CD14-positive monocyte (primary cell): ENCODE data around the gene AQP12A. TPM values are rescaled to one million over a fixed set of nuclear protein-coding genes. Genes with fewer than 3 reads are reported as not detected.

ENCODE experiments used
- DNase-seq, 3 donors: peaks; one replicate each; pipeline ENCODE4 v3.0.0-alpha.2; 2011 to 2022
- H2AFZ ChIP-seq: 2 replicates; pipeline ENCODE4 v1.6.0; 2012; ENCODE audit warnings: mild to moderate bottlenecking, low read depth, low read length, inconsistent platforms; ENCODE audit not compliant: insufficient read depth, poor library complexity, severe bottlenecking
- H3K27ac ChIP-seq, 2 donors: 1 replicate in 1 of 2; 2 replicates in 1 of 2; pipeline ENCODE4 v1.5.1; 2012 to 2013; ENCODE audit warnings: low read length in 2 of 2, control low read depth in 1 of 2, inconsistent platforms in 1 of 2, low read depth in 1 of 2, mild to moderate bottlenecking in 1 of 2
- H3K27me3 ChIP-seq, 2 donors: one replicate each; pipeline versions ENCODE4 v1.6.0 to v1.6.1; 2011 to 2013; ENCODE audit warnings: low read length in 2 of 2; ENCODE audit not compliant: control insufficient read depth in 2 of 2, insufficient read depth in 2 of 2
- H3K36me3 ChIP-seq, 2 donors: replicated peaks in 1 of 2; 1 replicate in 1 of 2; 2 replicates in 1 of 2; pipeline versions ENCODE4 v1.5.1 to v1.6.1; 2012 to 2013; ENCODE audit warnings: low read length in 2 of 2, control low read depth in 1 of 2, inconsistent platforms in 1 of 2, mild to moderate bottlenecking in 1 of 2; ENCODE audit not compliant: insufficient read depth in 2 of 2, control insufficient read depth in 1 of 2
- H3K4me1 ChIP-seq, 2 donors: 1 replicate in 1 of 2; 2 replicates in 1 of 2; pipeline versions ENCODE4 v1.5.1 to v1.6.1; 2012 to 2013; ENCODE audit warnings: low read length in 2 of 2, control low read depth in 1 of 2, inconsistent platforms in 1 of 2, mild to moderate bottlenecking in 1 of 2, moderate library complexity in 1 of 2; ENCODE audit not compliant: insufficient read depth in 2 of 2, control insufficient read depth in 1 of 2
- H3K4me2 ChIP-seq: replicated peaks from 2 replicates; pipeline ENCODE3; 2012; ENCODE audit warnings: low read length, moderate library complexity, mild to moderate bottlenecking; ENCODE audit not compliant: poor library complexity, severe bottlenecking; ENCODE audit errors: extremely low read depth
- H3K4me3 ChIP-seq, 3 experiments: fragments of 200-600 bp in 1 of 3; sonication (generic) in 1 of 3; replicated peaks in 1 of 3; 1 replicate in 2 of 3; 2 replicates in 1 of 3; pipeline ENCODE4 v1.5.1; 2011 to 2013; ENCODE audit warnings: low read length in 3 of 3, mild to moderate bottlenecking in 3 of 3, control low read depth in 2 of 3, low read depth in 2 of 3, inconsistent platforms in 1 of 3, moderate library complexity in 1 of 3
- H3K79me2 ChIP-seq: 2 replicates; pipeline ENCODE4 v1.6.0; 2012; ENCODE audit warnings: mild to moderate bottlenecking, control low read depth, inconsistent platforms, low read length, moderate library complexity; ENCODE audit not compliant: insufficient read depth
- H3K9ac ChIP-seq: 2 replicates; pipeline ENCODE4 v1.6.0; 2017; ENCODE audit warnings: low read length, mild to moderate bottlenecking; ENCODE audit not compliant: insufficient read depth, poor library complexity, severe bottlenecking
- H3K9me3 ChIP-seq, 2 donors: replicated peaks in 1 of 2; 1 replicate in 1 of 2; 2 replicates in 1 of 2; pipeline versions ENCODE4 v1.5.1 to v1.6.1; 2012 to 2013; ENCODE audit warnings: low read length in 2 of 2, control low read depth in 1 of 2; ENCODE audit not compliant: control insufficient read depth in 1 of 2, insufficient read depth in 1 of 2
- H4K20me1 ChIP-seq: 2 replicates; pipeline ENCODE4 v1.6.0; 2012; ENCODE audit warnings: mild to moderate bottlenecking, low read length, control low read depth, moderate library complexity; ENCODE audit not compliant: insufficient read depth
- H3K27ac Mint-ChIP-seq, 7 donors: one replicate each; pipeline ENCODE4 v1.8.0; 2020; ENCODE audit warnings: mild to moderate bottlenecking in 7 of 7, mixed read lengths in 7 of 7, moderate library complexity in 6 of 7, inconsistent platforms in 2 of 7
- H3K27me3 Mint-ChIP-seq, 3 donors: one replicate each; pipeline ENCODE4 v1.8.0; 2021 to 2022; ENCODE audit warnings: low read depth in 3 of 3, mild to moderate bottlenecking in 3 of 3, mixed read lengths in 3 of 3, moderate library complexity in 3 of 3, inconsistent platforms in 1 of 3
- H3K36me3 Mint-ChIP-seq, 2 donors: one replicate each; pipeline ENCODE4 v1.8.0; 2020; ENCODE audit warnings: mixed read lengths in 2 of 2, inconsistent platforms in 1 of 2, mild to moderate bottlenecking in 1 of 2
- H3K4me1 Mint-ChIP-seq: one replicate; pipeline ENCODE4 v1.8.0; 2020; ENCODE audit warnings: mild to moderate bottlenecking, mixed read lengths
- H3K4me3 Mint-ChIP-seq, 2 donors: one replicate each; pipeline ENCODE4 v1.8.0; 2020; ENCODE audit warnings: mild to moderate bottlenecking in 2 of 2, mixed read lengths in 2 of 2, moderate library complexity in 1 of 2
- H3K9me3 Mint-ChIP-seq, 7 donors: one replicate each; pipeline ENCODE4 v1.8.0; 2020 to 2022; ENCODE audit warnings: mixed read lengths in 7 of 7, mild to moderate bottlenecking in 6 of 7, moderate library complexity in 6 of 7, inconsistent platforms in 2 of 7
- CTCF ChIP-seq: fragments of 200-600 bp; IDR thresholded peaks from one replicate; pipeline ENCODE4 v1.8.0; 2022; ENCODE audit warnings: antibody characterized with exemption, mild to moderate bottlenecking
- WGBS: methylation state at CpG from one replicate; pipeline ENCODE4 v1.1.5; 2013; ENCODE audit warnings: missing lambda C conversion rate; ENCODE audit not compliant: insufficient coverage; 5-methylcytosine and 5-hydroxymethylcytosine counted together
- intact Hi-C, 2 donors: fragments of 100-400 bp; cut with micrococcal nuclease; formaldehyde crosslinking; loops; one replicate each; pipeline versions ENCODE4 v1.15.0 to v1.15.1; 2023
- polyA plus RNA-seq, 3 donors: library from polyadenylated mRNA; depleted of rRNA in 1 of 3; unstranded in 2 of 3; stranded (reverse) in 1 of 3; fragments of 300-500 nt in 2 of 3; fragments of >200 nt in 1 of 3; fragmentation: Illumina TruSeq in 2 of 3; gene quantifications; 1 replicate in 2 of 3; 2 replicates in 1 of 3; pipeline ENCODE4 v1.2.3, GENCODE V29; 2012 to 2021
- small RNA-seq: library from RNA; depleted of rRNA; stranded (forward); fragments of <200 nt; gene quantifications from one replicate; pipeline ENCODE3, GENCODE V24; 2012; ENCODE audit warnings: low read depth; ENCODE audit not compliant: insufficient read length

Gene AQP12A
- polyA plus RNA-seq, 3 donors: not detected

- Histone ChIP-seq H2AFZ (no peak overlapping the region), H3K27ac (no peak overlapping the region), H3K27me3 (no peaks in the 10 kb centered on the region), H3K36me3 (no peaks in the 10 kb centered on the region), H3K4me3 (no peak overlapping the region), H3K4me2 (no peak overlapping the region), H3K9ac (no peak overlapping the region), H3K79me2 (no peaks in the 10 kb centered on the region), H3K9me3 (no peaks in the 10 kb centered on the region), H3K4me1 (no peaks in the 10 kb centered on the region), H4K20me1 (no peaks in the 10 kb centered on the region)
- Mint-ChIP-seq H3K4me3 (no peak overlapping the region), H3K27ac (no peak overlapping the region), H3K9me3 (no peaks in the 10 kb centered on the region), H3K36me3 (no peaks in the 10 kb centered on the region), H3K4me1 (no peaks in the 10 kb centered on the region), H3K27me3 (peaks cover 1 to 9% (median 4%) of the 10 kb centered on the region in 3 donors)
- intact Hi-C loops: no loop called here
- TF ChIP-seq CTCF: no peak
- no peak for DNase-seq
- 95% methylated on average over 10 of the region's 16 CpGs for WGBS
These were observed 55.0 kb downstream of the AQP12A start for GRCh38 chr2:240746671-240747070.

- no peak for DNase-seq
- no peaks in the 10 kb centered on the region for H3K27me3 ChIP-seq
- H3K9me3 Mint-ChIP-seq: no peaks in the 10 kb centered on the region
- H3K27ac Mint-ChIP-seq: no peak overlapping the region
- H3K9me3 ChIP-seq: no peaks in the 10 kb centered on the region
- no peak overlapping the region for H3K9ac ChIP-seq
- no peaks in the 10 kb centered on the region for H3K4me1 Mint-ChIP-seq
- 93% methylated on average over 8 of the region's 11 CpGs for WGBS
- intact Hi-C loops: no loop called here
- no peak overlapping the region for H3K27ac ChIP-seq
- H3K4me2 ChIP-seq: no peak overlapping the region
- peaks cover 1 to 9% (median 4%) of the 10 kb centered on the region in 3 donors for H3K27me3 Mint-ChIP-seq
- H3K4me3 Mint-ChIP-seq: no peak overlapping the region
- H3K79me2 ChIP-seq: no peaks in the 10 kb centered on the region
- H2AFZ ChIP-seq: no peak overlapping the region
- H4K20me1 ChIP-seq: no peaks in the 10 kb centered on the region
- TF ChIP-seq CTCF: no peak
- H3K4me3 ChIP-seq: no peak overlapping the region
- H3K36me3 Mint-ChIP-seq: no peaks in the 10 kb centered on the region
- no peaks in the 10 kb centered on the region for H3K4me1 ChIP-seq
- no peaks in the 10 kb centered on the region for H3K36me3 ChIP-seq
These were observed 55.6 kb downstream of the AQP12A start for GRCh38 chr2:240747256-240747655.

Small RNAs within 50 kb of the gene (small RNA-seq; reads per million reads assigned to genes)
- gene AC011298.3: not detected

Other genes with a start within 250 kb of the AQP12A start
- 10 to 100 TPM in 1 of 3 donors, 1 to 10 TPM in 2; 2.1 to 22.9 (median 2.9) TPM for gene ANKMY1, start 133.9 kb upstream of the AQP12A start, polyA plus RNA-seq
- 10 to 100 TPM; 10.8 to 17.7 (median 17.1) TPM for gene DUSP28, start 131.5 kb upstream of the AQP12A start, polyA plus RNA-seq
- gene RNPEPL1, start 123.4 kb upstream of the AQP12A start, polyA plus RNA-seq: 100 to 1,000 TPM in 1 of 3 donors, 10 to 100 TPM in 2; 15.4 to 100 (median 36.4) TPM
- 10 to 100 TPM in 1 of 3 donors, 1 to 10 TPM in 2; 7.3 to 57.0 (median 7.4) TPM for gene CAPN10, start 105.1 kb upstream of the AQP12A start, polyA plus RNA-seq
- gene GPR35, start 66.4 kb upstream of the AQP12A start, polyA plus RNA-seq: 10 to 100 TPM; 30.6 to 37.8 (median 36.3) TPM
- not detected for gene AQP12B, start 9.0 kb upstream of the AQP12A start, polyA plus RNA-seq
- gene KIF1A, start 128.4 kb downstream of the AQP12A start, polyA plus RNA-seq: not detected
- gene AGXT, start 177.0 kb downstream of the AQP12A start, polyA plus RNA-seq: not detected
- gene MAB21L4, start 204.3 kb downstream of the AQP12A start, polyA plus RNA-seq: not detected
- under 1 TPM in 1 of 3 donors, not detected in 2; 0.15 TPM for gene CROCC2, start 214.5 kb downstream of the AQP12A start, polyA plus RNA-seq